ENCODE data around the gene DEFB123. TPM values are rescaled to one million over a fixed set of nuclear protein-coding genes. Genes with fewer than 3 reads are reported as not detected.

Gene DEFB123
- total RNA-seq = not detected in 2 replicates

GRCh38 chr20:31440012-31440659 is at the start of gene DEFB123:
TSS of gene DEFB123 (plus strand) at chr20:31440632. CDS start at chr20:31440699, 67 bp downstream.

GRCh38 chr20:31406115-31406514 is 34.3 kb upstream of the DEFB123 start, which contains the start of gene DEFB121:
TSS of gene DEFB121 (minus strand) at chr20:31406215. CDS start at chr20:31406152, 63 bp downstream.

GRCh38 chr20:31474758-31475427 is 34.5 kb downstream of the DEFB123 start, which contains the start of the genes DEFB124 and REM1:
TSS of gene DEFB124 (minus strand) at chr20:31475127. CDS start at chr20:31473013, 2,114 bp downstream.
TSS of gene REM1 (plus strand) at chr20:31475288. CDS start at chr20:31476446, 1,158 bp downstream.

Other genes with a start within 250 kb of the DEFB123 start
- not detected in 2 replicates for gene DEFB115, start 183.0 kb upstream of the DEFB123 start, total RNA-seq
- not detected in 2 replicates for gene DEFB116, start 132.0 kb upstream of the DEFB123 start, total RNA-seq
- gene DEFB118, start 72.0 kb upstream of the DEFB123 start, total RNA-seq = not detected in 2 replicates
- gene DEFB119, start 50.0 kb upstream of the DEFB123 start, total RNA-seq = not detected in 2 replicates
- not detected in 2 replicates for gene DEFB121, start 34.4 kb upstream of the DEFB123 start, total RNA-seq
- not detected in 2 replicates for gene DEFB124, start 34.5 kb downstream of the DEFB123 start, total RNA-seq
- gene REM1, start 34.7 kb downstream of the DEFB123 start, total RNA-seq = not detected in 2 replicates
- 74.2 and 94.0 TPM in 2 replicates for gene HM13, start 73.8 kb downstream of the DEFB123 start, total RNA-seq
- 2.3 and 2.4 TPM in 2 replicates for gene ID1, start 164.7 kb downstream of the DEFB123 start, total RNA-seq
- not detected in 2 replicates for gene COX4I2, start 197.3 kb downstream of the DEFB123 start, total RNA-seq

Measured in placental epithelial cell (primary cell).